ENCODE results near the gene MRPS2. TPM values are rescaled to one million over a fixed set of nuclear protein-coding genes. Genes with fewer than 3 reads are reported as not detected.
A peak's percentile ranks its signal among the peaks of the same experiment; 100 is the strongest.

Gene MRPS2
- total RNA-seq, 2 donors from 2014 or later, result 16.4 to 53.7 TPM

DNA sequence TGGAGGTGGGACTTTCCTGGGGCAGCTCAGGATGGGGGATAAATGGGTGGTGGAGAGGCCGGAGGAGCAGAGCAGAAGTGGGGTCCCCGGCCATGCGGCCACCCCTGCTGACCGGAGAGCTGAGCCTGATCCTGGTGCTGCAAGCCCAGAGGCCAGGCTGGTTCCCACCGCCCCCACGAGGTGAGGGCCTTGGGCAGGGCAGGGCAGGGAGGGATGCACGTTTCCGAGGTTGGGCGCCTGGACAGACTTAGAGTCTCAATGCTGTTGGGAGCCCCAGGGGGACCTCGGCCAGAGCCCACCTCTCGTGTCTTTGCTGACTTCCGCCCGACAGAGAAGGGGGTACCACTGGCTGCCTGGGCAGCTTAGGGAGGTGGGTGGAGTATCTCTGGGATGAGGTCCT, 51.0 kb downstream of the MRPS2 start:
- no peak for ATAC-seq
- peak in 1 of 2 donors; percentile 16 for DNase-seq (ENCODE audit: low spot score in 2 of 2)
- Mint-ChIP-seq H3K9me3 (no peaks in the 10 kb centered on the region), H3K36me3 (no peaks in the 10 kb centered on the region), H3K27ac (no peak overlapping the region)

GRCh38 chr9:135552021-135552697, 51.7 kb downstream of the MRPS2 start:
- DNase-seq (ENCODE audit: low spot score in 2 of 2) (peak in 1 of 2 donors; percentile 45), ATAC-seq (no peak)
- Mint-ChIP-seq H3K9me3 (no peaks in the 10 kb centered on the region), H3K36me3 (no peaks in the 10 kb centered on the region), H3K27ac (no peak overlapping the region)

DNA sequence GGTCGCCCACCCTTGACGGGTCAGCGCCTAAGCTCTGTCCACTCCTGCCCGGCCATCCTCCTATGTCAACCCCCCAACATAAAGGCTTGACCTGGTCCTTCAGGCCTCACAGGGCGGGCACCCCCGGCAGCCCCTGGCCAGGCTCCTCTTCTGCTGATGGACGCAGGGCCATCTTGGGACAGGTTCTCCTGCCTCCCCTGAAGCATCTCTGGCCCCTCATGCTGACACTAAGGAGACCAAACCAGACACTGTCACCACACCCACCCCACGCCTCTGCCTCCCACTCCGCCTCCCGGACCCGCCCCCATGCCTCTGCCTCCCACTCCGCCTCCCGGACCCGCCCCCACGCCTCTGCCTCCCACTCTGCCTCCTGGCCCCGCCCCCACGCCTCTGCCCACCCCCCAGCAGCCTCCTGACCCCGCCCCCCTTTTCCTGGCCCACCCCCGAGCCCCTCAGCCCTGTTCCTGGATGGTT, 52.3 kb downstream of the MRPS2 start:
- no peaks in the 10 kb centered on the region for H3K9me3 Mint-ChIP-seq
- DNase-seq (ENCODE audit: low spot score in 2 of 2) (no peak), ATAC-seq (no peak)
- no peak overlapping the region for H3K27ac Mint-ChIP-seq
- H3K36me3 Mint-ChIP-seq, result no peaks in the 10 kb centered on the region

Other genes with a start within 250 kb of the MRPS2 start
- gene PPP1R26, start 20.9 kb upstream of the MRPS2 start, total RNA-seq, result under 1 TPM; 0.14 to 0.54 TPM
- gene LCN1, start 20.8 kb downstream of the MRPS2 start, total RNA-seq, result not detected
- not detected for gene OBP2A, start 45.4 kb downstream of the MRPS2 start, total RNA-seq
- not detected for gene PAEP, start 61.1 kb downstream of the MRPS2 start, total RNA-seq
- not detected for gene GLT6D1, start 138.9 kb downstream of the MRPS2 start, total RNA-seq
- gene LCN9, start 162.6 kb downstream of the MRPS2 start, total RNA-seq, result not detected
- not detected for gene SOHLH1, start 198.8 kb downstream of the MRPS2 start, total RNA-seq
- gene KCNT1, start 201.5 kb downstream of the MRPS2 start, total RNA-seq, result not detected